ENCODE measurements around the gene HDDC2.
"Not testable (repeated sequence)": the region's sequence is repeated elsewhere in the genome, so short reads cannot be mapped to it uniquely, and the experiment has no call there.

HDDC2 gene

GRCh38 chr6:125287718-125288117, 14.0 kb downstream of the HDDC2 start:
- Mint-ChIP-seq H3K27me3 (no peaks in the 10 kb centered on the region), H3K4me3 (no peak overlapping the region), H3K27ac (no peak overlapping the region), H3K36me3 (peaks cover 78% of the 10 kb centered on the region), H3K9me3 (peaks cover 14% of the 10 kb centered on the region), H3K4me1 (peaks cover 52% of the 10 kb centered on the region)

GRCh38 chr6:125285936-125286335, 15.8 kb downstream of the HDDC2 start:
- Mint-ChIP-seq H3K27ac (no peak overlapping the region), H3K9me3 (peaks cover 20% of the 10 kb centered on the region), H3K4me3 (no peak overlapping the region), H3K36me3 (peaks cover 75% of the 10 kb centered on the region), H3K27me3 (no peaks in the 10 kb centered on the region), H3K4me1 (peaks cover 56% of the 10 kb centered on the region)

DNA sequence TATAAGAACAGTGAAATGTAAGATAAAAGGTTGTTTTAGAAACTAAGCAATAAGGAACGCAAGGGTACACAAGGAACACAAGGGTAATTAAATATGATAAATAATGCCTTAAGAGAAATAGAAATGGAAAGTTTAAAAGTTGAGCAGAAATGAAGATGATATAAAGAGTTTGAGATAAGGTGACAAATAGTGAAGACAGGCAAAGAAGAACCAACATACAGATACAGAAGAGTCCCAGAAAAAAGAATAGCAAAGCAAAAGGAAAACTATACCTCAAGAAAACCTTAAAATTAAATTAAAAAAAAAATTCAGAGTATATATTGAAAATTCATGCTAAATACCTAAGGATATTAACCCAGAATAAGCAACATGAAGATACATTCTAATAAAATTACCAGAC, 16.4 kb downstream of the HDDC2 start:
- peaks cover 20% of the 10 kb centered on the region for H3K9me3 Mint-ChIP-seq
- peaks cover 76% of the 10 kb centered on the region for H3K36me3 Mint-ChIP-seq
- peaks cover 61% of the 10 kb centered on the region for H3K4me1 Mint-ChIP-seq
- H3K27me3 Mint-ChIP-seq: no peaks in the 10 kb centered on the region
- no peak overlapping the region for H3K27ac Mint-ChIP-seq
- no peak overlapping the region for H3K4me3 Mint-ChIP-seq

DNA sequence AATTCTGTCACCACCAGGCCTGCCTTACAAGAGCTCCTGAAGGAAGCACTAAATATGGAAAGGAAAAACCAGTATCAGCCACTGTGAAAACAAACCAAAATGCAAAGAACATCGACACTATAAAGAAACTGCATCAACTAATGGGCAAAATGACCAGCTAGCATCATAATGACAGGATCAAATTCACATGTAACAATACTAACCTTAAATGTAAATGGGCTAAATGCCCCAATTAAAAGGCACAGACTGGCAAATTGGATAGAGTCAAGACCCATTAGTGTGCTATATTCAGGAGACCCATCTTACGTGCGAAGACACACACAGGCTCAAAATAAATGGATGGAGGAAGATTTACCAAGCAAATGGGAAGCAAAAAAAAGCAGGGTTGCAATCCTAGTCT, 19.3 kb downstream of the HDDC2 start:
- not testable (repeated sequence) for H3K27me3 Mint-ChIP-seq, H3K27ac Mint-ChIP-seq, H3K4me3 Mint-ChIP-seq
- Mint-ChIP-seq H3K9me3 (peaks cover 20% of the 10 kb centered on the region), H3K36me3 (peaks cover 67% of the 10 kb centered on the region), H3K4me1 (peaks cover 73% of the 10 kb centered on the region)

GRCh38 chr6:125280370-125281035, 21.3 kb downstream of the HDDC2 start:
- not testable (repeated sequence) for H3K27ac Mint-ChIP-seq, H3K27me3 Mint-ChIP-seq, H3K4me3 Mint-ChIP-seq
- Mint-ChIP-seq H3K36me3 (peaks cover 59% of the 10 kb centered on the region), H3K4me1 (peaks cover 71% of the 10 kb centered on the region), H3K9me3 (peaks cover 19% of the 10 kb centered on the region)

GRCh38 chr6:125279961-125280360, 21.8 kb downstream of the HDDC2 start:
- Mint-ChIP-seq H3K4me1 (peaks cover 72% of the 10 kb centered on the region), H3K27me3 (no peaks in the 10 kb centered on the region), H3K9me3 (peaks cover 15% of the 10 kb centered on the region), H3K27ac (no peak overlapping the region), H3K4me3 (no peak overlapping the region), H3K36me3 (peaks cover 57% of the 10 kb centered on the region)

DNA sequence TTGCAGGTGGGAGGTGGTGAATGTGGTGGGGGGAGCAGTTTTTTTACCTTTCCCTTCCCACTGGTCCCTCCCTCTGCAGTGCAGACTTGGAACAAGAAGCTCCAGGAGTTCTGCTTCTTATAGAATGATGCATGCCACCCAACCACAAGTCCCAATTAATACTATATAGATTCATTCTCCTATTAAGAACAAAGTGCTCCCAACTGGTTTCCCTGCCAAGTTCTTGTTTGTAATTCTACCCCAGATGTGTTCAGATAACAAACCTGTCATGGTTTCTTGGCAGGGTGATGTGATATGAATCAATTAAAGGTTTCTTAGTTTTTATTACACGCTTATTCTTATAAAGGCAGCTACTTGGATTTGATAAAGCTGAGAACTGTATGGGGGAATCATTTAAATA, 23.9 kb downstream of the HDDC2 start:
- Mint-ChIP-seq H3K9me3 (peaks cover 7% of the 10 kb centered on the region), H3K36me3 (peaks cover 43% of the 10 kb centered on the region), H3K4me3 (no peak overlapping the region), H3K27ac (peak overlapping the region; percentile 37), H3K4me1 (peaks cover 52% of the 10 kb centered on the region), H3K27me3 (no peaks in the 10 kb centered on the region)

DNA sequence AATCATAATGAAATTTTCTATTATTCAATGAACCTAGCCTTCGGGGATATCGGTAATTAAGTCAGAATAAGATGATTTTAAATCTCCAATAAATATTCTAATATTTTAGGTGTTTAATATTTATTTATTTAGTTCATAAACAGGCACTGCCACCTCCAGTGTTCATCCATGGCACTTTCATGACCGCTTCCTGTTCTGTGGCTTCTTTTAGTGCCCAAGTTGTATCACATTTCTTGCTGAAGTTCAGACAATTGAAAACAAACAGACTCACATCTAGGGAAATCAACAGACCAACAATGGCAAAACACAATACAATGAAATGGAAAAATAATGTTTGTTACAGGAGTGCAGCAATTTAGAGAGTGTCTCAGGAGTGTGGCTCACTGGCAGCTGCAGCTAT, 26.0 kb downstream of the HDDC2 start:
- Mint-ChIP-seq H3K4me1 (peaks cover 41% of the 10 kb centered on the region), H3K27me3 (no peaks in the 10 kb centered on the region), H3K27ac (no peak overlapping the region), H3K9me3 (no peaks in the 10 kb centered on the region), H3K36me3 (peaks cover 29% of the 10 kb centered on the region), H3K4me3 (no peak overlapping the region)

GRCh38 chr6:125274935-125275334, 26.8 kb downstream of the HDDC2 start:
- Mint-ChIP-seq H3K27ac (no peak overlapping the region), H3K27me3 (no peaks in the 10 kb centered on the region), H3K4me1 (peaks cover 36% of the 10 kb centered on the region), H3K36me3 (peaks cover 27% of the 10 kb centered on the region), H3K9me3 (no peaks in the 10 kb centered on the region), H3K4me3 (no peak overlapping the region)

- Mint-ChIP-seq H3K36me3 (peaks cover 22% of the 10 kb centered on the region), H3K27me3 (no peaks in the 10 kb centered on the region), H3K27ac (no peak overlapping the region), H3K9me3 (no peaks in the 10 kb centered on the region), H3K4me1 (peaks cover 28% of the 10 kb centered on the region), H3K4me3 (no peak overlapping the region)
These were observed 27.8 kb downstream of the HDDC2 start for GRCh38 chr6:125273965-125274364.

DNA sequence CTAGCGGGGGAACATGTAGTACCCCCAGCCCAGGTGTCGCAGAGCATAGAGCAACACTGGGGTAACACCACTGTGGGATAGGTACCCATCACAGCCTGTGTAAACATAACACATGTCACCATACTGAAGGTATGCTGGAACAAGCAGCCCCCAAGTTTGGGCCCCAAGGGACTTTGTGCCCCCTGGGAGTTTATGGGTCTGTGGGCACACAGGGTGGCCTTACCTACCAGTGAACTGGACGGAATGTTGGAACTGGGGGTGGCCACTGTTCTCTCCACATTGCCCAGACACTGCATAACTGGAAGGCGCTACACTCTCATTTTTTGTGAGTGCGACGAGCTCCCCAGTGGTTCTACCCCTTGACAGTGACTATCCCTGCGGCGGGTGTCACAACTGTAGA, 28.5 kb downstream of the HDDC2 start:
- H3K4me3 Mint-ChIP-seq: no peak overlapping the region
- no peaks in the 10 kb centered on the region for H3K27me3 Mint-ChIP-seq
- H3K27ac Mint-ChIP-seq: no peak overlapping the region
- H3K4me1 Mint-ChIP-seq: peaks cover 22% of the 10 kb centered on the region
- no peaks in the 10 kb centered on the region for H3K9me3 Mint-ChIP-seq
- H3K36me3 Mint-ChIP-seq: peaks cover 17% of the 10 kb centered on the region

- H3K27ac Mint-ChIP-seq: no peak overlapping the region
- no peak overlapping the region for H3K4me3 Mint-ChIP-seq
- no peaks in the 10 kb centered on the region for H3K27me3 Mint-ChIP-seq
- H3K4me1 Mint-ChIP-seq: peaks cover 14% of the 10 kb centered on the region
- H3K9me3 Mint-ChIP-seq: no peaks in the 10 kb centered on the region
- peaks cover 16% of the 10 kb centered on the region for H3K36me3 Mint-ChIP-seq
These were observed 30.1 kb downstream of the HDDC2 start for GRCh38 chr6:125271486-125272159.

DNA sequence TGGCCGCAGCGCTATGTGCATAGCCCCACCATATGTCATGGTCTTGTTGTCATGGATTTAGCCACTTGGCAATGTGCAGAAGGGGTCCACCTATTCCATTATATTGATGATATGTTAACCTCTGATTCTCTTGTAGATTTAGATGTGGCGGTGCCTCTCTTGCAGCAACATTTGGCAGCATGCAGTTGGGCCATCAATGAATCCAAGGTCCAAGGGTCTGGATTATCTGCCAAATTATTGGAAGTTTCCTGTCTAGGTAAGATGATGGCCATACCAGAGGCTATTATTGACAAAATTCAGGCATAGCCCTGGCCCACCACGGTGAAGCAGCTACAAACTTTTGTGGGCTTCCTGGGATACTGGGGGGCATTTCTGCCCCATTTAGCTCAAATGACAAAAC, 31.4 kb downstream of the HDDC2 start:
- Mint-ChIP-seq H3K4me1 (peaks cover 5% of the 10 kb centered on the region), H3K27me3 (no peaks in the 10 kb centered on the region), H3K27ac (no peak overlapping the region), H3K9me3 (no peaks in the 10 kb centered on the region), H3K36me3 (peaks cover 8% of the 10 kb centered on the region), H3K4me3 (no peak overlapping the region)

- Mint-ChIP-seq H3K36me3 (peaks cover 7% of the 10 kb centered on the region), H3K4me1 (no peaks in the 10 kb centered on the region), H3K9me3 (no peaks in the 10 kb centered on the region), H3K27ac (no peak overlapping the region), H3K4me3 (no peak overlapping the region), H3K27me3 (no peaks in the 10 kb centered on the region)
These were observed 32.3 kb downstream of the HDDC2 start for GRCh38 chr6:125269328-125269985.

DNA sequence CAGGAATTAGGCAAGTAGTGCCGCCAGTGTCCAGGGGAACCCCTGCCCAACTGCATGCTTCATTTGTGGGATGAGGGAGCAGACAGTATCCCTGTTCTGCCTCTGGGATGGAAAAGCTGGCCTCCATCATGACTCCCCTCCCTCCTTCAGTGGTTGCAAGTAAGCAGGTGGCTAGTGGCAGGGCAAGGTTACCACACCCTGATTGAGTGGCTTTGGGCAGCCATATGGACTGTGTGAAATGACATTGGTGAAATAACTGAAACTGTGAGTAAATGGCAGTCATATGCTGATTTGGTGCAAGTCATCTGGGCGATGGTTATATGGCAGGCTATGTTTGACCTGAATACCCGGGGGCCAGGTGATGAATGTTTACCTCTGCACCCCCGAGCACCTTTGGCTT, 33.0 kb downstream of the HDDC2 start:
- Mint-ChIP-seq H3K27ac (no peak overlapping the region), H3K36me3 (peaks cover 4% of the 10 kb centered on the region), H3K4me1 (no peaks in the 10 kb centered on the region), H3K27me3 (no peaks in the 10 kb centered on the region), H3K4me3 (no peak overlapping the region), H3K9me3 (no peaks in the 10 kb centered on the region)

DNA sequence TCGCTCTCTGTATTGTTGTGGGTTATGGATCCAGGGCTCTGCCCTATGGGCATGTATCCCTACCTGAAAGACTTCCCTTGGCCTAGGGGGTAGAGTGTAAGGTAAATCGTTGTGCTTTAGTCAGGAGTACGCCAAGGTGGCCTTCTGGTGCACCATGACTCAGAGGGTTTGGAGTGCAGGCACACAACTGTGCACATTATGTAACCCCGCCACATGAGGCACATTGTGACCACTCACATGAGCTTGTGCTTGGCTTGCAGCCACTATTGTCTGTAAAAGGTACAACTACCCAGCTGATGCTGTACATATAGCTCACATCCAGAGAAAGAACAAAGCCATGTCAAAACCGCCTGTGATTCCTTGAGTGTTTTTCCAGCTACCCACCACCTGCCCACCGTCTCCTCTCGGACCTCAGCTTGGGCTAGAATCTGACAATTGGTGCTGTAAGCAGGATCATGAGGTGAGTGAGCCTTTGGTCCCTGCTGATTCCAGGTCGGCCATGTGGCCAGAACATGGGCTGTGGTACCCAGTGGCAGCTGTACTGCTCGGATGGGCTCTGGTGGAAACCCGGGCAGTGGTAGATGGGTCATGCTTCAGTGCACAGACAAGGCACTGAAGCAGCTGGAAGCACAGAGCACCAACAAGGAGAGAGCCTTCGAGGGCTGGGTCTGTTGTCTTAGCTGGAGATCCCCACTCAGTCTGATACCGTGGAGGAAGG, 33.8 kb downstream of the HDDC2 start:
- Mint-ChIP-seq H3K9me3 (no peaks in the 10 kb centered on the region), H3K27ac (no peak overlapping the region), H3K36me3 (peaks cover 4% of the 10 kb centered on the region), H3K4me1 (no peaks in the 10 kb centered on the region), H3K27me3 (no peaks in the 10 kb centered on the region), H3K4me3 (no peak overlapping the region)

All from activated naive CD4-positive, alpha-beta T cell treated with anti-CD3 and anti-CD28 coated beads, Interleukin-2, amount 50 U/mL, for 24 hours (primary cell).